C4-2B (cell line): ENCODE data around the gene ANAPC5.

ENCODE experiments used
- H3K27ac ChIP-seq: fragments of 450-650 bp; 2 replicates; pipeline ENCODE4 v1.5.1; 2017
- CTCF ChIP-seq: fragments of 450-650 bp; conservative IDR thresholded peaks from 2 replicates; pipeline ENCODE4 v1.5.1; 2017; ENCODE audit warnings: mild to moderate bottlenecking
- ZFX ChIP-seq: fragments of 450-650 bp; IDR thresholded peaks from 2 replicates; pipeline ENCODE4 v1.6.1; 2017

The ANAPC5 gene

DNA sequence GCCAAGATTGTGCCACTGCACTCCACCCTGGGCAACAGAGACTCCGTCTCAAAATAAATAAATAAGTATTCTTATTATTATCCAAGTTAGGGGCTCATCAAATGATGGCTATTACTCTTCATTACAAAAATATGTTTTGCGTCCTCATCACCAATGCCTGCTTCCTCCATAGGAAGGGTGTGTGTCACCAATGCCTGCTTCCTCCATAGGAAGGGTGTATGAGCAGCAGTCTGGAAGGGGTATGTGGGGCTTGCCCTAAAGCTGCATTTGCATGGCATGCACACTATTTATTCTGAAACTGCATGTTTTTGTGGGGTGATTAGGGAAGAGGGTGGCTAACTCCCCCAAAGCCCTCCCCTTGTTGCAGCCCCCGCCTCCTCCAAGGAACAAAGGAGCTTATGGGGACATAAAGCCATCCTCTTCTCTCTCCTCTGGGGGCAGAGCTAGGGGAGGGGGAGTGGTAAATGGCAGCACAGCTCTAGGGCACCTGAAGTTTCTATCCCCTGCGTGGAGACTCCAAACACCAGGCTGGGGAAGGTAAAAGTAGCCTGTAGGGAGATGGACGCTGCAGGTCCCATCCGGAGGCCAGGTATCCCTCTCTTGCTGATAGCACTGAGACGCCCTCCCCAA lies 57.0 kb downstream of the ANAPC5 start:
- peak overlapping the region; percentile 98 for H3K27ac ChIP-seq
- TF ChIP-seq CTCF (no peak), ZFX (no peak)

GRCh38 chr12:121294151-121294889 lies 57.9 kb downstream of the ANAPC5 start:
- no peak for TF ChIP-seq ZFX
- no peak for TF ChIP-seq CTCF
- H3K27ac ChIP-seq: no peak overlapping the region; the same call in 1 of the 2 replicates

GRCh38 chr12:121293603-121294002 lies 58.6 kb downstream of the ANAPC5 start:
- TF ChIP-seq ZFX (no peak), CTCF (no peak)

DNA sequence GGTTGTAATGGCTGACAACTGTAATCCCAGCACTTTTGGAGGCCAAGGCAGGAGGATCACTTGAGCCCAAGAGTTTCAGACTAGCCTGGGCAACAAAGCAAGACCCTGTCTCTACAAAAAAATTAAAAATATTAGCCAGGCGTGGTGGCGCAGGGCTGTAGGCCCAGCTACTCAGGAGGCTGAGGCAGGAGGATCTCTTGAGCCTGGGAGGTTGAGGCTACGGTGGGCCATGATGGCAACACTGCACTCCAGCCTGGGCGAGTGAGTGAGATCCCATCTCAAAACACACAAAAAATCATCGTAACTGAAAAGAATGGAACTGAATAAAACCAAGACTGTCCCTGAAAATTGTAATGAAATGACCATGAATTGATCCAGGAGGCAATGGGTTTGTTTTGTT lies 61.8 kb downstream of the ANAPC5 start:
- no peak for TF ChIP-seq ZFX
- no peak for TF ChIP-seq CTCF
- H3K27ac ChIP-seq: no peak overlapping the region

More at GRCh38 chr12:121293603-121294002, 58.6 kb downstream of the ANAPC5 start:
- no peak overlapping the region; the same call in 1 of the 2 replicates for H3K27ac ChIP-seq

- no peak overlapping the region for H3K27ac ChIP-seq
- no peak for TF ChIP-seq ZFX
- TF ChIP-seq CTCF: no peak
Measured at GRCh38 chr12:121289962-121290361, 62.2 kb downstream of the ANAPC5 start.

- TF ChIP-seq ZFX (no peak), CTCF (no peak)
- H3K27ac ChIP-seq: no peak overlapping the region
Measured at GRCh38 chr12:121288986-121289385, 63.2 kb downstream of the ANAPC5 start.

DNA sequence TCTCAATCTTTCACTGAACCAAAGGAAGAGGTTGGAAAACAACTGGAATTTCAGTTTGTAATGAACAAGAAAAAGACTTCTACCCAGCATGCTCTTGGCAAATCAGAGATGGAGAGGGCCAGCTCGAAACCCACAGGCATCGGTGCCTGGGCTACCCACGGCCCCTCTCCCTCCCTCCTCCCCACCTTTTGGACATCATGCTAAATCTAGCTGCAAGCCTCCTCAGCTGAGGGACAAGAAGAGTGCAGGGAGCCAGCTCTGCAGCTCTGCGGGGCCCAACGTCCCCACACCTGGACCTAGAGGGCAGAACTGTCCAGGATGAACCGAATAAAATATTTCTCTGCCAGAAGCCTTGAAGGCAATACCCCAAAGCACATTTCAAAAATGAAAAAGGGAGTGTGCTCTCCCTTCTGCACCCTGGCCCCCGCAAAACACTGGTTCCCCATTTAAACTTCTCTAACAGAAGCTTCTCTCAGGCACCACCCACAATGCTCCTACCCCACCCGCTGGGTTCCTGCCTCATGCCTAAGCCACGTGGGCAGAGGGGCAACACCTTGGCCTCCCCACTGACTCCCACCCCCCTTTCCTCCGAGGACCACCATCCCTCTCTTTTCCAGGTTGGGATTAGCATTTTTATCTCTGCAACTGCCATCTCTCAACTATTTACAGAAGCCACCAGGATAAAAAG lies 63.9 kb downstream of the ANAPC5 start:
- no peak for TF ChIP-seq ZFX
- no peak for TF ChIP-seq CTCF
- H3K27ac ChIP-seq: no peak overlapping the region
